UCSD-AML1 (cell line): Measurements from ENCODE around the gene HAGHL.

Experiments used
- DNase-seq: peaks from one replicate; lab custom pipeline; 2025; ENCODE audit not compliant: unreplicated experiment; lab: John Stamatoyannopoulos, UW

HAGHL gene

GRCh38 chr16:707062-707538 lies 19.8 kb upstream of the HAGHL start:
- DNase-seq, result no peak

GRCh38 chr16:708019-708418 lies 18.9 kb upstream of the HAGHL start:
- DNase-seq, result no peak

GRCh38 chr16:708959-709358 lies 17.9 kb upstream of the HAGHL start:
- DNase-seq, result no peak

GRCh38 chr16:709566-710499 lies 17.1 kb upstream of the HAGHL start:
- no peak for DNase-seq

GRCh38 chr16:710500-711075 lies 16.3 kb upstream of the HAGHL start:
- DNase-seq, result no peak

GRCh38 chr16:711084-711483 lies 15.8 kb upstream of the HAGHL start:
- DNase-seq, result no peak

GRCh38 chr16:711548-712320 lies 15.2 kb upstream of the HAGHL start:
- peak; percentile 77 for DNase-seq

GRCh38 chr16:712740-713250 lies 14.1 kb upstream of the HAGHL start:
- DNase-seq, result peak; percentile 63

- DNase-seq, result peak; percentile 27
Measured at GRCh38 chr16:714079-714478, 12.8 kb upstream of the HAGHL start.

GRCh38 chr16:714558-715476 lies 12.1 kb upstream of the HAGHL start, which contains the start of gene METRN:
Gene METRN, plus strand, starts transcription at chr16:715118. Its CDS starts 172 bp downstream, at chr16:715290.
- DNase-seq, result peak; percentile 88

- DNase-seq, result peak; percentile 43
Measured at GRCh38 chr16:715477-716199, 11.3 kb upstream of the HAGHL start.

GRCh38 chr16:716200-716568 lies 10.7 kb upstream of the HAGHL start:
- DNase-seq, result no peak

GRCh38 chr16:716768-717325 lies 10.1 kb upstream of the HAGHL start:
- no peak for DNase-seq

- no peak for DNase-seq
Measured at GRCh38 chr16:717450-718245, 9.3 kb upstream of the HAGHL start.

- no peak for DNase-seq
Measured at GRCh38 chr16:718389-718788, 8.5 kb upstream of the HAGHL start.

- DNase-seq, result no peak
Measured at GRCh38 chr16:718922-719321, 8.0 kb upstream of the HAGHL start.

GRCh38 chr16:719815-720446 lies 7.0 kb upstream of the HAGHL start:
- peak; percentile 64 for DNase-seq

- DNase-seq, result peak; percentile 79
Measured at GRCh38 chr16:720447-720989, 6.4 kb upstream of the HAGHL start.
